Stimulated activated CD8-positive, alpha-beta memory T cell treated with anti-CD3 and anti-CD28 coated beads, Interleukin-15, amount 100 ng/mL, for 4 hours (primary cell): ENCODE data around the gene RNF222.

Source experiments
- DNase-seq, 2 donors: peaks; one replicate each; pipeline ENCODE4 v3.0.0-alpha.2; 2020; ENCODE audit warnings: low read depth in 2 of 2

RNF222 gene, protein sequence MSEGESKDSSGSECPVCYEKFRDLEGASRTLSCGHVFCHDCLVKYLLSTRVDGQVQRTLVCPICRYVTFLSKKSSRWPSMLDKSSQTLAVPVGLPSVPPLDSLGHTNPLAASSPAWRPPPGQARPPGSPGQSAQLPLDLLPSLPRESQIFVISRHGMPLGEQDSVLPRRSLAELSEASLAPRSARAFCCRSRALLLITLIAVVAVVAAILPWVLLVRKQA

DNA sequence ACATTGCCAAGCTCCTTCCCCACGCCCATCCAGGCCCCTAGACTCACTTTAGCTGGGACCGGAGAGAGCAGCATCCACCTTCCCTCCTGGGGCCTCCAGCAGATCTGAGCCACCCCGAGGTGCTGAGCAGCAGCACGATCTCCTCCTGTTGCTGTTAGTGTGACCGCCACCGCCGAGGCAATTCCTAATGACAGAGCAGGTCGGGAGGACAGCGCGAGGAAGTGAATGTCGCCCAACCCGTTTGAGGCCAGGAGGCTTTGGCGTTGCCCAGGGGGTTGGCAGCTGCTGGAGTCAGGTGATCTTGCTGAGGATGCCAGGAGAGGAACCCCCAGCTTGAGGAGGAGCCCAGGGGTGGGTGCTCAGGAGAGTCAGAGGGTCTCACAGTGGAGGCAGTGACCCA, at the start of gene RNF222:
Gene RNF222, minus strand, starts transcription at position 192 of the 400 bp plus-strand sequence. CDS start 4,366 bp downstream, outside the sequence.
- no peak for DNase-seq

DNA sequence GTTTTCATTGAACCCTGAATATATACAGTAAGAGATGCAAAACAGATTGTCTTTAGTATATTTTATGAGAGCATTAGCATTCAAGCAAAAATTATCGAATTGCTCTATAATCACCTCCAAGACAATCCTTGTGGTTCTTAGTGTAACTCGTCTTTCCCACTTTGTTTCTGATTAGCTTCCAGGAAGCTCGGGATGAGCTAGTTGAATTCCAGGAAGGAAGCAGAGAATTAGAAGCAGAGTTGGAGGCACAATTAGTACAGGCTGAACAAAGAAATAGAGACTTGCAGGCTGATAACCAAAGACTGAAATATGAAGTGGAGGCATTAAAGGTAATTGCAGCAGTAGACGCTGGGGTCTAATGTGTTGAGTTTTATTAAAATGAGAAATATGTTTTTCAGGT, 47.9 kb upstream of the RNF222 start:
- no peak for DNase-seq

DNA sequence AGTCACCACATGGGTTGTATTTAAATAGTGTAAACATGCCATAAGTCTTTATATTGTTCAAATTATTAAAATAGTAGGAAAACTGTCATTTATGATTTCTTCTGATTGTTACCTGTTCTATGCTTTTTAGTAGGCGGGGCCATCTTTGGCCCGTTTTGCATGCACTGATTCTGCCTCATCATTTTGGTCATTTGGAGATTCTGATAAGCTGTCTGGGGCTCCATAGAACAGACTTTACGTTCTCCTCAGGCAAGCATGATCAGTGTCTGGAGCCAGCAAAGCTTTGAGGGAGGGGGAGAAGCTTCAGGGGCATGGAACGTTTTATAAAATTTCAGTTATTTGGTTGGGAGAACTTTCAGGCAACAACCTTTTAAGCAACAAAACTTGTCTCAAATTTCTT, 46.9 kb upstream of the RNF222 start:
- DNase-seq, result no peak

DNA sequence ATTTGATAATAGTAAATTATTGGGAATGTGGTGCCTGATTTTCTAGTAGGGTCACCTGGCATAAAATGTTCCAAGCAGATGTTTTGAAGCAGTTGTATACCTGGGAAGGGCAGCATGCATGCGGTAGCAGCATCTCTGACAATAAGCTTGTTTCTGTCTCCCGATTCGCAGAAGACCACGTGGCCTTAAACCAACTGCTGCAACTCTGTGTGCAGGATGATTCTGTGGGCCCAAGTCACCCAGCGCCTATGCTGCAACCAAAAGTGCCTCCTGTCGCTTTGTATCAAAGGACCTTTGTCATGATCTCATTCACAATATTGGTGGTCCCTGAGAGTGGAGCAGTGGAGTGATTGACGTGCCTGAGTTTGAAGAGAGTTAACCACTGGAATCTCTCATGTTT, 46.1 kb upstream of the RNF222 start:
- no peak for DNase-seq

DNA sequence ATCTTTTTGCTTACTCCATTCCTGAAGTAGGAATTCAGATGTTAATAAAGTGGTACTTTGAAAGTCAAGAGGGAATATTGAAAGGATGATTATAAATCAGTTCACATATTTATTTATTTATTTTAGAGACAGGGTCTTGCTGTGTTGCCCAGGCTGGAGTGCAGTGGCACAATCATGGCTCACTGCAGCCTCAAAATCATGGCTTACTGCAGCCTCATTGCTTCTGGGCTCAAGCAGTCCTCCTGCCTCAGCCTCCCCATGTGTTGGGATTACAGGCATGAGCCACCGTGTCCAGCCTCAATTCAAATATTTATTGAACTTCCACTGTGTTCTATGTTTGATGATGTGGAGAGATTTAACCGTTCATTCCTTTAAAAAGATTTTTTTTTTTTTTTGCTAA, 44.7 kb upstream of the RNF222 start:
- no peak for DNase-seq

DNA sequence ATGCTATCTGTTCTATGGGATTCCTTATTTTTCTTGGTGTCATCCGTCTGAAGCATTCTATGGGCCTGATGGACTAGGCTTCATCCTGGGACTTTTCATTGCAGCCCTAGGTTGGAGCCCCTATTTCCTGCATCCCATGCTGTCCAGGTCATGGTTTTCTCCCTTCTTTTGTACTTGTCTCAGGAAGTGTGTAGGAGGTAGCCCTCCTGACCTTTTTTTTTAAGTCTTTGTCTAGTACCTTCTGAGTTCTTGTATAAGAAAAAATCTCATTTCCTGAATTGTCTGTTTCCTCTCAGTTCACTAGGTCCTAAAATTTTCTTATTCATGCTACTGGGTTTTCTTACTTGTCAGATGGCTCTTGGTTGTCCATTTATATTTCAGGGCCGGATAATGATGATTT, 44.1 kb upstream of the RNF222 start:
- no peak for DNase-seq

DNA sequence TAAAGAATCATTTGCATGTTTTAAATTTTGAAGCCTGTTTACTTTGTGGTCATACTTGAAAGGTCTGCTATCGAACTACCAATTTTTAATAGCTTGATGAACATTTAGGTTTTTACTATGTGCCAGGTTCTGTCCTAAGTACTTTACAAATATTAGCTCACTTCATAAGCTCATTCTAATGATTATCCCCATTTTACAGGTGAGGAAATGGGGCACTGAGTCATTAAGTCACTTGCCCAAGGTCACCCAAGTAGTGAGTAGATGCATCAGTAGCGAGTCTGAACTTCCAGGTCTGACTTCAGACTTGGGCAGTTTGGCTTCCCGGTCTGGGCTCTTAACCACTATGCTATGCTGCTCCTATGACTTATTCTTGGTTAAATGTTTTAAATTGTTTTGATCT, 42.1 kb upstream of the RNF222 start:
- no peak for DNase-seq

DNA sequence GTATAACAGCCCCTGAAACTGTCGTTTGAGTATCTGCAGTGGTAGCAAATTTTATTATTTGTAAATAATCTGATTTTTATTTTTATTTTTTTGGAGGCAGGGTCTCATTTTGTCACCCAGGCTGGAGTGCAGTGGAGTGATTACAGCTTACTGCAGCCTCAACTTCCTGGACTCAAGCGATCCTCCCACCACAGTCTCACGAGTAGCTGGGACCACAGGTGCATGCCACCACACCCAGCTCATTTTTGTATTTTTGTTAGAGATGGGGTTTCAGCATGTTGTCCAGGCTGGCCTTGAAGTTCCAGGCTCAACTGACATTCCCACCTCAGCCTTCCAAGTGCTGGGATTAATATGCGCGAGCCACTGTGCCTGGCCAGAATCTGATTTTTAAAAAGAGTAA, 40.8 kb upstream of the RNF222 start:
- no peak for DNase-seq

DNA sequence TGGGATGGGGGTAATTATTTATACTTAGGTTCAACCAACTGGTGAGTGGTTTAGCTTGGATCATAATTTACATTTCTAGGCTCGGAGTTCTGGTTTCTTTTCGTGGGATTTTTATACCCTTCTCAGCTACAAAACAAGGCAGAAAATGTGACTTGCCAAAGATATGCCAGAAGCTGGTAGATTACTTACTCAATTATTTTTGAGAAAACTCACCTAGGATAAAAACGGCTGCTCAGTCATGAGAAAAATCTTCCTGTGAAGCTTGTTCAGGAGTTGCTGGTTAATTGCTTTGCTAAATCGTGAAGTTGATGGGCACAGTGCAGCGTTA, 39.2 kb upstream of the RNF222 start:
- no peak for DNase-seq

DNA sequence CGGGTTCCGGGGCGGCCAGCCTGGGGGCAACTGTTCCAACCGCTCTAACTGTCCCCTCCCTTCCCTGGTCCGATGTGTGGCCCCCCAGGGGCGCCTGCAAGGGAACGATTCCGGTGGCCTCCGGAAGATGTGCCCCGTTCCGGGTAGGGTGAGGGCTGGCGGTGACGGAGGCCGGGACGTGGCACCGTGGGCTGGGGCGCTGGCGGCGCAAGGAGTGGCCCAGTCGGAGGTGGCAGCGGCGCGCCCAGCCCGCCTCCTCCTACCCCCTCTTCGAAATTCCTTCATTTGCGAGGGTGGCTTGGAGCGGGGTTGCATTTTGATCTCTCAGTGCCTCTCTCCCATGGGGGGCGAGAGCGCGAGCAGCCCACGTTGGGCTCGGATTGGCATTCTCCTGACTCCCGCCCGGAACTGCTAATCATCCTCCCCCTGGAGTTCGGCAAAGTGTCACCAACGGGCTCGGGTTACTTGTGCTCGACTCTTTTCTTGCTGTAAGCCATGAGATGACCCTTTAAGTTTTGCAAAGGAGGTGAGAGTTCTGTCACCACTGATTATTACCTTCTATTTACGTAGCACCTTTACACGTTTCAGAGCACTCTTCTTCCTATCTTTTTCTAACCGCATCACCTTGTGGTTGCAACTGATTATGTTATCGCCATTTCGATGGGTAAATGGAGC, 38.7 kb upstream of the RNF222 start:
- peak; percentile 25 to 35 for DNase-seq

DNA sequence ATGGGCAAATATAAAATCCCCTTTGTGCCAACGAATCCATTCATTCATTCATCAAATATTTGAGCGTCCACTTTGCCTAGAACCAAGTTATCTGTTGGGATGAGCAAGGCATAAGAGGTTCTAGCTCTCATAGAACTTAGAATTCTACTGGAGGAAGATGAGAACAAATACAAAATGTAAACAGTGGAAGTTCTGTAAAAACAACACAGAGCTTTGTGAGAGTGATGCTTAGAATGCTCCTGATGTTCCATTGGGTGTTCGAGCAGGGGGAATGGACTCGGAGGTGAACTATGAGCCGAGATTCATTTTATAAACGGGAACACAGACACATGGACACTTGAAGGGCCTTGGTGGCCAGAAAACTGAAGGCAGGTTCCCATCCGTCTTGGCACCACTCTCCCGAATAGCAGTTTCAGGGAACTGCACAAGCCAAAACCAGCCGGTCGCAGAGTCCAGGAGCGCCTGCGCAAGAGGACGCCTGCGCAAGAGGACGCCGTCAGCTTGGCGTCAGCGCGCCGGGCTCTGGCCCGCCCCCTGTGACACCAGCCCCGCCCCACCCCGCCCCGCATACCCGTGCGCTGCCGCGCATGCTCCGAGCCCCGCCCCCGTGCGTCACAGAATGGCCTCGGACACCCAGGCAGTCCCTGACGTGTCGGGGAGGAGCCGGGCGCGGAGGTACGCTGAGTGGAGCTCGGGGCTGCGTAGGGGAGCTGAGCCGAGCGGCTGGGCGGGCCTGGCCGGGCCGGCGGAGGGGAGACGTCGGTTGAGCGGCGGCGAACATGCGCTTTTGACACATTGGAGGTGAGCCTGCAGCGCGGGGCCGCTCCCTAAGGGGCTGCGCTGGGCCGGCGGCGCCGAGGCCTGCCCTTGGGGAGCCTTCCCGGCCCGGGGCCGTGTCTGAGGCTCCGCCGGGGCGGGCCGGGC, 37.9 kb upstream of the RNF222 start, which contains the start of gene NDEL1:
Gene NDEL1, plus strand, starts transcription at position 640 of the 924 bp plus-strand sequence. CDS start 8,388 bp downstream, outside the sequence.
- DNase-seq, result peak; percentile 97 to 98

DNA sequence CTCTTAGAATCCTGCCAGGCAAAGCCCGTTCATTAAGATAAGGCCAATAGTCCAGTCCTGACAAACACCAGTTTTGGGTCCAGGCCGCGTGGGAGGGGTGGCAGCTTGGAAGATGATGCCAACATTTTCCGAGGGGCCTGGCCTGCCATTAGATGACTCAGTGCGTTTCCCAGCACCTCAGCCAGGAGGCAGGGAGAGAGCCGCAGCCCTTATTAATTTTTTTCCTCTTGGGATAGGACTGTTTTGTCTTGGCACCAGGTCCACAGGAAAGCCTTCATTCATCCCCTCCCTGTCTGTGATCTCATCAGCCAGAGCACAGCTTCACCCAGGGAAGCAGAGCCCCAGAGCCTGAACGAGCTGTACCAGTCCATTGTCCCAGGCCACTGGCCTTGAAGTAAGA, 33.3 kb upstream of the RNF222 start:
- DNase-seq, result no peak

DNA sequence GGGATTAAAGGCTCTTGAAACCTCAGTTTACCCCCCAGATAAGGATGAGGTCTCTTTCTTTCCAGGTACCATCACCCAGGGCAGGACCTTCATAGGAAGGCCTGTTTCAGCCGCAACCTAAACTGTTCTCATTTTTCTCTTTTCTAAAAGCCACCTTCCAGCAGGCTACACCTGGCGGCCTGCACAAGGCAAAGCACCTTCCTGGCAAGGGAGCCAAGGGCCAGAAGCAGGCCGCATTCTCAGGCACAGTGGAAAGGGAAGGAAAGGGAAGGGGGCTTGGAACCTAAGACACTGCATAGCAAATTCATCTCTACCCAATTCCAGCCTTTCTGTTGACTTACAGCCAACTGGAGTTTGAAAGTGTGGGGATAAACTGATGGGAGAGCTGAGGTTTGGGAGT, 29.2 kb upstream of the RNF222 start:
- DNase-seq, result no peak

DNA sequence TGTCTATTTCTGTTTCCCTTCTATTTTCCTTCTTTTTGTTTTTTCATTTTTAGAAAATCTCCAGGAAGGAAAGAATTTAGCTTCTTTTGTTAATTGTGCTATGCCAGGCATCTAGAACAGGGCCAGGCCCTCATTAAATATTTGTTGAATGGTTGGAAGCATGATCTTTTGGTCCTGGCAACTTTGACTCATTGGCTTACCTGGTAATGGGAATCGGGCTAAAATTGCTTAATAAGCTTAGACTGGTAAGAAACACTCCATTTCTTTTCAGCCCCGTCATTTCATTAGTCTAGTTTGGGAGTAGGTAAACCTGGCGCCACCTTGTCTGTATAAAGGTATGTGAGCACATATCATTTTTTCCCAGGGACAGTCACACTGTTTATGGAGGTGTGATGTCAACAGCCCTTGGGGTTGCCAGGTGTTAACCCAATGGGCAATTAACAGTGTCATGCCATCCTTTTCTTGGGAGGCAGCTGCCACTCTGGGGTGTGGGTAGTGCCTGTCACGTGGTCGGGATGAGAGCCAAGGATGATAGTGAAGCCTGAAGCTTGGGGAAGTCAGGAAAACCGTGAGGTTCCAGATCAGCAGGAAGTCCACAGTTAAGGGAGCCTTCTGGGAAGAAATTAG, 28.6 kb upstream of the RNF222 start:
- no peak for DNase-seq

DNA sequence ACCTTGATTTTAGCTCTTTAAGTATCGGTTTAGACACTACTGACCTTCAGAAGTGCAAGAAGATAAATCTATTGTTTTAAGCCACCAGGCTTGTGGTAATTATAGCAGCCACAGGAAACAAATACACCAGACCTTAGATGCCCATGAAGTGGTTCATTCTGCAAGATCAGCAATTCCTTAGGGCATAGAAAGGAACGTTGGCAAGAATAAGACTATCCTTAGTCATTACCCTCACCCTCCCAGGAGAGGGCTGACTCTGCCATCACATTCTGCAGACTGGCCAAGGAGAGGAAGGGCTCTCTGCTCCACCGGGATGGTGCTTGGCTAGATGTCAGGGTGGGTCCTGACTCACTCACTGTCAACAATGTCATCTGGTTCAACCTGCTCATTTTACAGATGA, 23.9 kb upstream of the RNF222 start:
- DNase-seq, result no peak

DNA sequence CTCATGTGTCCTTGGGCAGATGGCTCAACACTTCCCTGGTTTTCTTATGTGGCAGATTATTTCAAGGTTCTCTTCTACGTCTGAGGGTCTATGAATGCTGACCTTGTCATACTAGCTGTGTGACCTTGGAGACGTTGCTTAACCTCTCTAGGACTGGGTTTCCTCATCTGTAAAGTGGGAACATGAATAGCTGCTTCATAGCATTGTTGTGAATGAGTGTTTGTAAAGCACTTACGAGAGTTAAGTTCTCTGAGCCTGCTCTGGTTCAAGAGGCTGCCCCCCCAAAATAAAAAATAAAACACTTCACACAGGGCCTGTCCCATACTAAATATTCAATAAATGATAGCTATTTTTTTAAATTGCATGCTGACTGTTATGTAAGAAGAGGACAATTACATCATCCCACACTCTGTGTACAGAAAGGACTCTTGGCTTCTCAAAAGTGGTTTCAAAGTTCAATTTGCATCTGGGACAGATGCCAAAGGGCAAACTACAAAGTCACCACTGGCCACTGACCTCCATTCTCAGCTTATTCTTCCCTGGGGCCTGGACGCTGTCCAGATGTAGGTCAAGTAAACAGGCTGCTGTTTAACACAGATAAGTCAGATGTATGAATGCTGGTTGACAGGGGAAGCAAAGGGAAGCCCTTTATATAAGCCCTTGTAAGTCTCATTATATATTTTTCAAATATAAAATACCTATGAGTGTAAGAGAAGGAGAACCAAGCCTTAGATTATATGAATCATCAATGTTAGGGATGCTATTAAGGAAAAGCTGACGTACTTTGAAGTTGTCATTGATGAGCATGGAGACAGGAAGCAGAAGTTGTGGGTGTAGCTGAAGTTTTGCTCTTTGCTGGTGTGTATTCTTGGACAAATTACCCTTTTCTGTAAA, 22.7 kb upstream of the RNF222 start:
- DNase-seq, result no peak

DNA sequence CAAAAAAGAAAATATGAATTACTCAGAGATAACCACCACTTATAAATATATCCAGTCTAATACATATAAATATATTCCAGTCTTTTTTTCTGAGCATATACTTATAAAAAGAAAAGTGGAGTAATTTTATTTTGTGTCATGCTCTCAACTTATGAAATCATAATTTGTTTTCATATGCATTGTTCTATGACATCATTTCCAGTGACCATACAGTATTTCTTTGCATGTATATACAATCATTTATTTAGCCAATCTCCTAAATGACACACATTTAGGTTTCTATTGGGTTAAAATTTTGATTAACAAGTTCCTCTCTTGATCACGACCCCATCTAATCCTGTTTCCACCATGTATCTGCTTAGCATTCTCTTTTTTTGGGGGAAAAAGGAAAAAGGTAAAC, 21.7 kb upstream of the RNF222 start:
- no peak for DNase-seq

DNA sequence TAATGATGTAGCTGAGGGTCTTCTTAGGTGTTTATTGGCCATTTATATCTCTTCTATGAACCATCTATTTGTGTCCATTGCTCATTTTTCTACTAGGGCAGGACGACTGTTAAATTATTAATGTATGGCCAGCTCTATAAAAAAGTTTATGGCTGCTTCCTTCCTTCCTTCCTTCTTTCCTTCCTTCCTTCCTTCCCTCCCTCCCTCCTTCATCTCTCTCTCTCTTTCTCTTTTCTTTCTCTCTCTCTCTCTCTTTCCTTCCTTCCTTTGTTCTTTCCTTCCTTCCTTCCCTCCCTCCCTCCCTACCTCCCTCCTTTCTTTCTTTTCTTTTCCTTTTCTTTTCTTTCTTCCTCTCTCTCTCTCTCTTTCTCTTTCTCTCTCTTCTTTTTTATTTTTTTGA, 20.8 kb upstream of the RNF222 start:
- DNase-seq, result no peak

DNA sequence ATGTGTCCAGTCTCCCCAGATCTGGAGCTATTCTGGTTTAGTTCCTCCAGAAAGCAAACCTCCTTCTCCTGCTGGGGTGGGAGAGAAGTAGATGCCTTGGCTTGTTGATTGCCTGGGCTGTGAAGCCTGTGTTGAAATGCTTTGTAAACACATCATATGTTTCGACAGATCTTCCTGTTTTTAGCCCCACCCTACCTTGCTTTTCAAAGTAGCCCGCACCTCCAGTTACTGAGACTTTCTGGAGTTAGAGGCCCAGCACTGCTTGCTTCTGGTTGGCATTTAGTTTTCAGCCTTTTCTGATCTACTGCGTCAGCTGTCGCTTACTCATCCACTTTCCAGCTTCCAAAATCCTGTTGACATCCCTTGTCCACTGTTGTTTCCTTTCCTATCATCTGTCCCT, 20.2 kb upstream of the RNF222 start:
- no peak for DNase-seq

DNA sequence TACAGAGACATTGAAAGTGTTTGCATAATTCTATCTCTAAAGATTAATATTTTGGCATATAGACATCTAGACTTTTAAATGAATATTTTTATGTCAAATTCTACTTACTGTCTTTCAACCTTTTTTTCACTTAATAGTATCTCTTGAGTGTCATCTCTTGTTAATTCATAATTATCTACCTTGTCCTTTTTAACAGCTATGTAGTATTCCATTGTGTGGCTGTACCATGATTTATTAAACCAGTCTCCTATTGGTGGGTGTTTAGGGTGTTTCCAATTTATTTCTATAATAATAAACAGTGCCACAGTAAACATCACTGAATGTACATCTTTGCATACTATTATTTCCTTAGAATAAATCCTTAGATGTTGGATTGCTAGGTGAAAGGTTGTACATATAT, 16.3 kb upstream of the RNF222 start:
- no peak for DNase-seq

DNA sequence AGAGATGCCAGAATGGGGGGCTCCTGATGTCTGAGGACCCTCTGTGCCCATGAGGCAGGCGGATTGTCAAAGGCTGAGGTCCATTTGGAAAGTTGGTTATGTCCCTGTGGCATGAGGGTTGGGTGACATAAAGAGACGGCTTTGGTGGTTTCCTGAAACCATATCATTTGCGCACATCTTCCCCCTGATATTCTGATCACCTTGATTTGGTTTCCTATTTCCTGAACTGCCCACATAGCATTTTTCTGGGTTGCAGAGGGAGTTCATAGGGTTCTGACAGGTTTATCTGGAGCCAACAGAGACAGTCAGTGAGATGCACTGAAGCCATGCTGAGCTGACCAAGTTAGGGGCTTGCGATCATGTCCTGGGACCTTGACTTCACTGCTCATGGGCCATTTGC, 15.7 kb upstream of the RNF222 start:
- DNase-seq, result no peak
